Measurements from ENCODE around the gene RAB17. TPM values are rescaled to one million over a fixed set of nuclear protein-coding genes. Genes with fewer than 3 reads are reported as not detected.
A peak's percentile ranks its signal among the peaks of the same experiment; 100 is the strongest.

The RAB17 gene, protein sequence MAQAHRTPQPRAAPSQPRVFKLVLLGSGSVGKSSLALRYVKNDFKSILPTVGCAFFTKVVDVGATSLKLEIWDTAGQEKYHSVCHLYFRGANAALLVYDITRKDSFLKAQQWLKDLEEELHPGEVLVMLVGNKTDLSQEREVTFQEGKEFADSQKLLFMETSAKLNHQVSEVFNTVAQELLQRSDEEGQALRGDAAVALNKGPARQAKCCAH
- 7.8 TPM for total RNA-seq

DNA sequence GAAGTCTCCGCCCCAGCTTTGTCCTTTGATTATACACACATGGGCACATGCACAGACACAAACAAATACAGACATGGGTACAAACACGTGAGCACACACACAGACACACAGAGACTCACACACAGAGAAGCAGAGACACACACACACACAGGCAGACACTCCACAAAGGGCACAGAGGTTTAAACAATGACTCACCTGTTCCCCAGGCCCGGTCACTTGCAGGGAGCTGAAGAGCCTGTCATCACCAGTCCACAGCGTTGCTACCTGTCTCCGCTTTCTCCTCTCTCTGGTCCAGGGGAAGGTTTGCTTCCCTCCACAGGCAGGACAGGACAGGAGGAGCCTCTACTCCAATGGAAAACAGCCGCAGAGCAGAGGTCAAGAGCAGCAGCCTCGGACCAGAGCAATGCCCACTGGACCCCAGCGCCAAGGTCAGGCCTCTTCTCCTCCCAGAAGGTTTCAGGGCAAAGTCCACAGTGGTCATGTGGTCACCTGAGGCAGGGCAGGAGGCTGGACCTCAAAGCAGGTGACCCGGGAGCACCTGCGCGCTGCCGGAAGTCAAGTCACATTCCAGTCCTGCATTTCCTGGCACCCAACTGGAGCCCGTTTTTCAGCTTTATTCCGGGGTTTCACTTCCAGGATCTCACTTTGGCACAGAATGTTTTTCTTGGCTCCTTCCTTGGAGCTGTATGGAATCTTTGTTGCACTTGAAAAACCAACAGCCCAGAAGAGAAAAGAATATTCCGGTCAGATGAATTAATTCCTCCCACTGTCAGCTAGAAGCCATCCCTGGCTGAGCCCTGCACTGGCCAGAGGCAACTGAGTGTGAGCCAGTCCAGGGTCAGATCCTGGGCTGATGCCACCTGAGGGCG lies at the start of gene RAB17:
RAB17 (minus strand) TSS at position 463 of the 869 bp plus-strand sequence. CDS start 4,580 bp downstream, outside the sequence.
- peak; percentile 93 for ATAC-seq

DNA sequence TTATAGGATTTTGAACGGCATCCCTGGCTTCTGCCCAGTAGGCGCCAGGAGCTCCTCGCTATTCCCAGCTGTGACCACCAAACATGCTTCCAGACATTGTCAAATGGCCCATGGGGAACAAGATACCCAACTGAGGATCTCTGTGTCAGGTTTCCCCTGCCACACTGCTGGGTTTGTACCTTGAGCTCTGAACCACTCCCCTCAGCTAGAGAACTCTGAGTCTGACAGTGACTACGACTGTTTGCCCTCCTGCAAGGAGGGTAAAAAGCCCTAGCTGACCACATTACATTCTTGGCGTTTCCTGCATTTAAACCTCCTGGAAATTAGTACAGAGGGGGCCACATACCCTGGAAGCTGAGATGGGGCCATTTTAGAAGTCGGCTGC lies 49.3 kb upstream of the RAB17 start:
- no peak for ATAC-seq

DNA sequence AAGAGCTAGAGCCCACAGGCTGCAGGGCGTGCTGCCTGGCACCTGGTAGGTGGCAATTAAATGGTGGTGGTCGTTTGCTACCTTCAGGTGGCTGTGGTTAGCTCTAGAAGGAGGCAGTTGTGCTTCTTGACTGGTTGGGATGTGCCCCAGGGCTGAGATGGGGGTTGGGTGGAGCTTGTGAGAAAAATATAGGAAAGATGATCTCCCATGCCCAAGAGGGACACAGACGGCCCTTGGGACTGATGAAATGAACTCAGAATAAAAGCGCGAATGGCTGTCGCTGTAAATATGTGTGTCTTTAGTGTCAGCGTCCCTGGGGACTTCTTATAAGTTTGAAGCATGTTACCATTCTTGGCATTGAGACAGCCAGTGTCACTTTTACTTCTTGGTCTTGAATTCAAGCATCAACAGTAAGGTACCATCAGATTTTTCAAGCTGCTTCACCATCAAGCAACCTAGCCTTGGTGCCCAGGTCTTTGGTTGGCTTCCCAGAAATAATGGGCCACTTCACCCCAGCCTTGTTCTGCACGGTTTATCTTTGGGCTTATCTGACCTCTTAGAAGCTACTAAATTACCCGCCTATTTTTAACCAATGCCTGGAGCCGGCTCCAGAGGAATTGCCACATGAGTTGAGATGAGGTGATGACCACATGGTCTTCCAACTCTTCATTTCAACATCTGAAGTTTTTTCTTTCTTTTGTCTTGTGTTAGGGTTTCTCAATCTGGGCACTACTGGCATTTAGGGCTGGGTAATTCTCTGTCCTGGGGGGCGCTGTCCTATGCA lies 48.7 kb upstream of the RAB17 start:
- ATAC-seq: no peak

DNA sequence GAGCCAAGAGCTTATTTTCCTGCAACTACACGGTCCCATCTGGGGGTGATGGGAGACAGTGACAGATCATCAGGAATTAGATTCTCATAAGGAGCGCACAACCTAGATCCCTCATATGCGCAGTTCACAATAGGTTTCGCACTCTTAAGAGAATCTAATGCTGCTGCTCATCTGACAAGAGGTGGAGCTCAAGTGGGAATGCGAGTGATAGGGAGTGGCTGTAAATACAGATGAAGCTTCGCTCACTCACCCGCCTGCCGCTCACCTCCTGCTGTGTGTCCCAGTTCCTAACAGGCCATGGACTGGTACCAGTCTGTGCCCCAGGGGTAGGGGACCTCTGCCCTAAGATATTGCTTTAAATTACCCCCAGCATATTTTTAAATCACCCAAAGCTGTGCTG lies 47.6 kb upstream of the RAB17 start:
- no peak for ATAC-seq

DNA sequence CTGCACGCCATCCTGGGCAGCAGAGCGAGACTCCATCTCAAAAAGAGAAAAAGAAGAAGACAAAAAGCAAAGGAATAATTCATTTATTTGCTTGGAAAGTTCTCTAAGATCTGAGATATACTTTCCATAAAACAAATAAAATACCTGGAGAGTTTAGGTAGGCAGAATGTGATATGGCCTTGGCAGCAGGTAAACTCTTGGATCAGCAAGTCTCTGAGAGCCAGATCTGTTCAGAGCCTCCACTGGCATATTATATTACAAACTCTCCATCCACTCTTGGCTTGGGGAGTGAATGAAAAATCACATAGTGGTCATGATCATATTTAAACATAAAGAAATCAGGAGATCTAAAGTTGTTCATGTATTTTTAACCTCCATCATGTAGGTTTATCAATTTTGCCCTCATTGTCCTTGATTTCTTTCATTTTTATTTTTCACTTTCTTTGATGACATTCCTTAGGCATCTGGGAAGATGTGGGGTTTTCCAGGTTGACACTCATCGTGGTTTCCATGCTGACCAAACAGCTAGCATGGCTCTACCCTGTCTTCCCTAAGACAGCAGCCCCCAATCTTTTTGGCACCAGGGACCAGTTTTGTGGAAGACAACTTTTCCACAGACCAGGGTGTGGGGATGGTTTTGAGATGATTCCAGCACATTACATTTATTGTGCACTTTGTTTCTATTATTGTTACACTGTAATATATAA lies 47.0 kb upstream of the RAB17 start:
- ATAC-seq: no peak

DNA sequence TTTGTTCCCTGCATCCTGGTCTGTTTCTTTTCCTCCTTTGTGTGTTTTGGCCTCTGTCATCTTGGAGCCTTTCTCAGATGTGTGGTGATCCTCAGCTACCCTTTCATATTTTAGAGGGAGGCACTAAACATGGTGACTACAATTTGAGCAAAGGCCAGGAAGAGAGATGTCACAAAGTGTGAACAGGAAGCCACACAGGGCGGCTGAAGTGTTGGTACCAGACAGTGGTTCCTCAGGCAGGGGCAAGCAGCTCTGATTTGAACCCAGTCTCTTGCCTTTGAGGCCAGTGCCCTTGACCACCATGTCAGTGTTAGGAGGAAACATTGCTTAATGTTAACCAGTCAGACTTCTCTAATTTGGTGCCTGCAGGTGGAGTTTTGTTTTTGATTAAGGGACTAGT lies 46.0 kb upstream of the RAB17 start:
- ATAC-seq: no peak

DNA sequence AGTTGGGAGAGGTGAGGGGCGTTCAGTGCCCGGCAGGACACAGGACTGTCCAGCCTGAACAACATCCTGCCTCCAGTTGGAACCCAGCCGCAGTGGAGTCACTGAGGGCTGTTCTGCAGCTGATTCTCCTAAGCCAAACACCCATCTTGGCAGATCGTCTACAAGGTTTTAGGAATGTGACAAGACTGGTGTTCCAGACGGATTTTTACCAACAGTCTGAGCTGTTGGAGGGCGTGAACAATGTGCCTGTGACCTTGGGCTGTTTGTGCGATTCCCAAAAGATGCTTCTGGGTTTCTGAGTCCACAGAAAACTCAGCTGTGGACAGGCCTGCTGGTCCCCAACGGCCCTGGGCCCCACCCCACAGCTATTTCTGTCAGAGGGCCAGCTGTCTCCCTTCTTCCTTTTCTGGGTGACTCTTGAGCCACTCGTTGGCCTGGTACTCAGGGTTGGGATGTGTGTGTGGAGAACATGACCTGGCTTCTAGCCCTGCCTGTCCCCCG lies 42.6 kb upstream of the RAB17 start:
- no peak for ATAC-seq

DNA sequence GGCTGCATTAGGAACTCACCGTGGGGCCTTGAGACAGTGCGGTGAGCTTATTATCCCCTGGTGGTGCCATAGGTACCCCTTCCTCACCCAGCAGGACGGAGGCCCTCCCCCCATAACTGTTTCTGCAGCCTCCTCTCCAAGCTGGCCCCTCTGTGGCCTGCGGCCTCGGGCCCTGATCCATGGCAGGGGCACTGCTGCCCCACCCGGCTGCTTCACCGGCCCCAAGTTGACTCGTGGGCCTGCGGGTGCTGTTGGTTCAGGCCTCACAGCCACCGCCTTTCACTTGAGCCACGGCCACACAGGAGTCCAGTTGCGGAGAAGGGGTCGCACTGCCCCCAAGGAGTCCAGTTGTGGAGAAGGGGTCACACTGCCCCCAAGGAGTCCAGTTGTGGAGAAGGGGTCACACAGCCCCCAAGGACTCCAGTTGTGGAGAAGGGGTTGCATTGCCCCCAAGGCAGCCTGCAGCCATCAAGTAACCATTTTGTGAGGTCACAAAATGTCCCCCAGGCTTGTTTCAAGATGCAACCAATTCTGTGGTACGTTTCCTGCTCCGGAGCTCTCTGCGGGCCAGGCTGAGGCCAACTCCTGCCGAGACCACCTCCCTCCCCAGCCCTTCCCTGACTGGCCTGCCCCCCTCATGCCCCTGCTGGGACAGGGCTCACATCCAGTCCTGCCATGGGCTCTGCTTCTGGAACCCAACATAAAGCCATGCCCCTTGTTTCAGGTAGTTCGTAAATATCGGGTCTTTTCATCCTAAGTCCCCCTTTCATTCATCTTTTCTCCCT lies 41.5 kb upstream of the RAB17 start:
- ATAC-seq: no peak

DNA sequence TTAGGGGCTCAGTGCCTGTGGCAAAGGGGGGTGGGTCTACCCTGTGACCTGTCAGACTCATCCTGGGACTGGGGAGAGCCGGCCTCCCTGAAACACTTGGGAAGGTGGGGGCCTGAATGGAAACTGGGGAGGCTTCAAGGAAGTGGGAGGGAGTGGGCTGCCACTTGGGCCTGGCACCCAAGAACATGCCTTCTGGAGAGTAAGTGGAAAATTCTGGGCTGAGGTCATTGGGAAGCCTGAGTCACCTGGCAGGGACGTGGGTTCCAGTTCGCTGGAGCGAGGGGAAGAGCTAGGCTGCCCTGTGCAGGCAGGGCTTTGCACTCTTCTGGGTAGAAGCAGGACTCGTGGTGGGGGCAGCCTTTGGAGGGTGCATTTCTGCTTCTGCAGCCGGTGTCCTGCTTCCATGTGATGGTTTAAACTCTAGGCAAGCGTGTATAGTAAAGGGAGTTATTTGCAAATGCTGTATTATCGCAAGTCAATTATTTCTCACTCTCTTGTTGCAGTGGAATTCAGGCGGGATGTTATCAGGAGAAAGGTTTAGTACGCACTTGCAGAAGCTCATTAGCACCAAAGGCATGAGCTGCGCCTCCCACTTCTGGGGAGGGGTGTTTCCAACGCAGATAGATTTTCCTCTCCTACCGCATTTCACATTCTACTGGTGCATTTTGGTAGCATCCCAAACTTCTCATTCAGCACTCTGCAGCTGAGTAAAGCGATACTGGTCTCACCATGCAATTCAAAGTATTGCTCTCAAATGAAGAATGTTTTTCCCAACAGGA lies 40.7 kb upstream of the RAB17 start:
- ATAC-seq: no peak

DNA sequence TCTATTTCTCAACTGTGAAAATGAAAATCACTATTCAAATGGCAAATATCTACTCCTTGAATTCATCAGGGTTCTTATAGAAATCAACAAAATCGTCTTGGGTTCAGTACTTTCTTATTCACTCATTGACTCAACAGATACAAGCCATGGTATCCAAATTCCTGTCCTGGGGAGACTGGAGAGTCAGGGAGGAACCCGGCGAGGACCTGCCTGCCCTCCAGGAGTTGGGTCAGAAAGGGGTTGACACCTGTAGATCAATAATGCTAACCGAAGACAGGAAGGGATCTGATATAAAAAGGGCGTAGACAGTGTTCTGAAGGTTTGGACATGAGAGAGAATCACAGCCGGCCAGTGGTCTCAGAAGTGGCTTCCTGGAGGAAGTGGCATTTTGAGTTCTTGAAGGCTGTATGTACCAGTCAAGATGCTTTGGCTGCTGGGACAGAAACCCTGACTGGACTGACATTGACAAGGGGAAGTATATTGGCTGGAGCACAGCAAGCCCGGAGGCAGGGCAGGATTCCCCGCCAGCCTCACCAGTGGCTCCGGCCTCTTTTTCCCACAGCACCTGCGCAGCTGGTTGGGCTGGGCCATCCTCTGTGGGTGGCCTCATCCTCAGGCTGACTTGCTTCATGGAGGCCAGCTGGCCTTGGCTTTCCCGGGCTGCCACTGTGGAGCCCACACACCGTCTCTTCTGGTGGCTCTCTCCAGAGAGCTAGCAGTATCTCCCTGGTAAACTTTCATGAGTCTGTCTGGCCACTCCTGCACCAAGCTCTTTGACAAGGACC lies 39.9 kb upstream of the RAB17 start:
- no peak for ATAC-seq

DNA sequence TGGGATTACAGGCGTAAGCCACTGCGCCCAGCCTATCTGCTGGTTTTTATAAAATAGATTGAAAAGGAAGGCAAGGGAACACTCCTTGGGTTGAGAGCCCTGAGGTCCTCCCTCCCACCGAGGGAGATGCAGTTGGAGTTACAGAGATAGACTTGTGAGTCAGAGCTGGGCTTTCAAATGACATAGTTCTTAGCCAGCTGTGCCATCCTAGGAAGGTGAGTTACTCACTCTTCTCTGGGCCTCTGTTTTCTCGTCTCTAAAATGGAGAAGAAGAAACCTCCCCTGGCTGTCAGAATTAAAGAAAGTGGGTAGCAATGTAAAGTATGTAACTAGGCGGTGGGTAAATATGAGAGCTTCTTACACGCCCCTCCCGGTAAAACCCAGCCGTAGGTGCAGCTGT lies 39.2 kb upstream of the RAB17 start:
- no peak for ATAC-seq

DNA sequence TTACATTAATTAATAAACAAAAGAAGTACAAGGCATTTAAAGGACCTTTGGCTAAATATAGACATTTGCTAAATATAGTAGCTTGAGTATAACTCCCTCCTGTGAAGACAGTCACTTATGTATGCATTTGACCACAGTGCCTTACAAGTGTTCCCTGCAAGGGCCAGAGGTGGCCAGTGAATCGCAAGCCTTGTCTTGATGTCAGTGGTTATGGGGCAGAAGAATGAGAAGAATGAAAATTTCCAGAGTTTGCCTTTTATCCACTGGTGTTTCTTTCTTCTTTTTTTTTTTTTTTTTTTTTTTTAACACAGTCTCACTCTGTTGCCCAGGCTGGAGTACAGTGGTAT lies 38.6 kb upstream of the RAB17 start:
- ATAC-seq: no peak

DNA sequence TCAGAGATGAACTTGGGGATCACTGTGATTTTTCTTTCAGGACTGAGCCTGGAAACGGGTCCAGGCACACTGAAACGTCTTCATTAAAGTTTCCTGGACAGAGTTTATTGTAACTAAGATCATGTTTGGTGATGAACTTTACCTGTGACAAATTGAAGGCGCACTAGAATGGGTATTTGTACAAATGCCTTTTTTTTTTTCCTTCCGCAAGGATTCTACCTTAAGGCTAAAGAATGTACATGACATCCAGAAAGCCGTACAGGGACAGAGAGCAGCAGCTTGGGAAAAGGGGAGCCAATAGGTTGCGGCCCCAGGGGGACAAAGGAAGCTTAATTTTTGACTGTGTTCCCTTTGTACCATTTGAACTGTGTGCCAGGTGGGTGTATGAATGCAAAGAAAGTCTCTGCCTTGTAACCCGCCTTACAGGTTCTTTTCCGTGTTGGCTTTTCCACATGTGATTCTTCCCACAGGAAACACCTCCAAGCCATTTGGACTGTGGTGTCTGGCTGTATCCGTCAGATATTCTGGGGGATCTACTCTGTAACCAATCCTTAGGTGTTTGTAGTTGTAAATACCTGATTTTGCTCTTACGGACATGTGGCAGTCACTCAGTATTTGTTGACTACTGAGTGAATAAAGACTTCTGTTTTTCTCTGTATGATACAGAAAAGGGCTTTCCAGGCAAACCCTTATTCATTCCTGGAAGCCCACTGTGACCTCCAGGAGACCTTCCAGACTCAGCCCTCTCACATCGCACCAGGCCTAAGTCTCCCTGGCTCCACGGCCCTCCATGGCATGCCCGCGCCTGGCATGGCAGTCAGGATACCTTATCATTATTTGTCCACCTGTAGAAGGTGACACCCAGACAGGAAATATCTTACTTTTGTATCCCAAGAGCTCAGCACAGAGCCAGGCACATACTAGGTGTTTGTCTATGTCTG lies 38.0 kb upstream of the RAB17 start:
- no peak for ATAC-seq

DNA sequence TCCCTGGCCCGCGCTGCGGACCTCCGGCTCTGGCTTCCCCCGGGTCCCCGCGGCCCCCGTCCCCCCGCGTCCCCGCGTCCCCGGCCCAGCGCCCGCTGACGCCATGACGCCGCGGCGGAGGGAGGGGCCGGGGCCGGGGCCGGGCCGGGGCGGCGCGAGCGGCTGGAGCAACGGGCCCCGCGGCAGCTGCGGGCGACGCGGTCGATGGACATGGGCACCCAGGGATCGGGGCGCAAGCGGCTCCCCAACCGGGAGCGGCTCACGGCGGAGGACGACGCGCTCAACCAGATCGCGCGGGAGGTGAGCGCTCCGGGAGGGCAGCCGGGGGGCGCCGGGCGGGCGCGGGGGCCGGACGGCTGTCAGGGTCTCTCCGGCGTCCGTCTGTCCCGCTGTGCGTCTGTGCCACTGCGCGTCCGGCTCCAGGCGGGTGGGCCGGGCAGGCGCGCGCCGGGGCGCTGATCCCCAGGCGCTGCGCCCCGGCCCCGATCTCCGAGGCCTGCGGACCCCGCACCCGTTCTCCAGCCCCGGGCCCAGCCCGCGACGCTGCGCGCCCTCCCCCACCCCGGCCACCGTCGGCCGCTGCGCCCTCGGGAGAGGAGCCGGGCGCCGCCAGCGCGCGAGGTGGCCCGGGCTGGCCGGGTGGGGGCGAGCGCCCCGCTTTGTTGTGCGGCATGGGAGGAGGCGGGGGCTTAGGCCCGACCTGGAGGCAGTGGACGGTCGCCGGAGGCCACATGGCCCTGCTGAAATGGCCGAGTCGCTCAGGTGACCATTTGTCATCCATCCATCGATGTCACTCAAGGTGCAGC lies 37.1 kb upstream of the RAB17 start, which contains the start of gene LRRFIP1:
LRRFIP1 (plus strand) TSS at position 147 of the 806 bp plus-strand sequence; CDS start at position 205, 58 bp downstream.
- ATAC-seq: peak; percentile 47

DNA sequence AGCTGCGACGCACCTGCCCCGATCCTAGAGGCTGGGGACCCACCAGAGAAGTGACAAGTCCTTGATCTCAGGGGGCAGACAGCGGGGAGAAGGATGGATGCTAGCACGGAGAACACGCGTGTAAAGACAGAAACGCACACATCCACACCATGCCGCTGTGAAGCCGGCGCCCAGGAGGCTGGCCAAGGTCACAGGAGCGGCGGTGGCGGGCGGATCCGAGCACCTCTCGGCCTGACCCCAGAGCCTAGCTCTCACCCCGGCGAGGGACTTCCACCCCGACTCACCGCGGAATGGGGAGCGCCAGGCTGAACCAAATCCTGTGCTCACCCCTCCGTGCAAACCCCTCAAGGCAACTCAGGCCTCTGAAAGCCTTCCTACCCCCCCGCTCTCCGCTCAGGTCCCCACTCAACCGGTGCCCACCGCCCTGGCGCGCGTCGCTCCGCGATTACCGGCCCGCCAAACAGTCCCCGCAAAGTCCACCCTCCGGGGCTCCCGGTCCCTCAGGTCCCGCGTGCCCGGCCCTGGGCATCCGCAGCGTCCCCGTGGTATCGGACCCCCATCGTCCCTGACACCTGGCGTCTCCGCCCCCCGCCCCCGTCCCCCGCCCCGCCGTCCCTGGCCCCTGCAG lies 36.4 kb upstream of the RAB17 start:
- no peak for ATAC-seq

DNA sequence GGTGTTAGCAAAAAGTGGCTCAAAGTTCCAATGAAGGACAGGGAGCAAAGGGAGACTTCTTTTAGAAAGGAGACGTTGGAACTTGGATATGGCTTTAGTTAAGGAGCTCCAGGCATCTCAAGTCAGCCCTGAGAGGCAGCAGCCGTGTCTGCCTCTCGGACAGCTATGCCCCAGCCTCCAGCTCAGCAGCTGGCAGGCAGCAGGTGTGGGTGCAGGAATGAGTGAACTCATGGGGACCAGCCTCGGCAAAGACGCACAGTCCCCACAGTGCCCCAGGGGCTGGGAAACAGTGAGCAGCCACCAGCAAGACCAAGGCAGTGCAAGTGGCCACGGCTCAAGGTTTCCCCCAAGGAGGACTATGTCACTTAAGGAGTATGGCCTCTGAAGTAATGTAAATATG lies 35.2 kb upstream of the RAB17 start:
- ATAC-seq: no peak

DNA sequence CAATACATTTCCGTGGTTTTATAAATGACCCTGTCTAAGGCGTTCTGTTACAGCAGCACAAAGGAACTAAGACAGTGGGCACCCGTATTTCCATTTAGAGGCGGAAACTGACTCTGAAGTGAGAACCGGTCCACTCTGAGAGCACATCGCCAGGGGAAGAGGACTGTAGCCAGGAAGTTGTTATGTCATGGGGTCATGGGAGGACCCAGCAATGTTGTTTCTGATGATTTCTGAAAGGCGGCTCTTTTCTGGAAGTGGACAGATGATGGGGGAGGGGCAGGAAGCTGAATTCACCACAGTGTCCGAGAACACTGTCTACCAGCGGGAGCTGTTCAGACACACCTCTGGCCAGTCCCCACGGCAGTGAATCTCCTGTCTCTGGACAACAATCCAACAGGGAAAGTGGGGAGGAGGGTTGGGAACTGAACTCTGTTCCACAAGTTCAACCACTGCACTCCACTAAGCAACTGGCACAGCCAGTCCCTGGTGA lies 34.7 kb upstream of the RAB17 start:
- no peak for ATAC-seq

Measured in esophagus mucosa (tissue), 1 donor.